ENCODE results near the gene RLF.
"Not testable (repeated sequence)": the region's sequence is repeated elsewhere in the genome, so short reads cannot be mapped to it uniquely, and the experiment has no call there.

Gene RLF

DNA sequence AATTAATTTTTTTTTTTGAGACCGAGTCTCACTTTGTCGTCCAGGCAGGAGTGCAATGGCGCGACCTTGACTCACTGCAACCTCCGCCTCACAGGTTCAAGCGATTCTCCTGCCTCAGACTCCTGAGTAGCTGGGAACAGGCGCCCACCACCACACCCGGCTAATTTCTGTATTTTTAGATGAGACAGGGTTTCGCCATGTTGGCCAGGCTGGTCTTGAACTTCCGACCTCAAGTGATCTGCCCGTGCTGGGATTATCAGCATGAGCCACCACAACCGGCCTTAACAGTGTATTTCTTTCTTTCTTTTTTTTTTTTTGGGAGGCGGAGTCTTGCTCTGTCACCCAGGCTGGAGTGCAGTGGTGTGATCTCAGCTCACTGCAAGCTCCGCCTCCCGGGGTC, 15.8 kb downstream of the RLF start:
- DNase-seq = not testable (repeated sequence)

DNA sequence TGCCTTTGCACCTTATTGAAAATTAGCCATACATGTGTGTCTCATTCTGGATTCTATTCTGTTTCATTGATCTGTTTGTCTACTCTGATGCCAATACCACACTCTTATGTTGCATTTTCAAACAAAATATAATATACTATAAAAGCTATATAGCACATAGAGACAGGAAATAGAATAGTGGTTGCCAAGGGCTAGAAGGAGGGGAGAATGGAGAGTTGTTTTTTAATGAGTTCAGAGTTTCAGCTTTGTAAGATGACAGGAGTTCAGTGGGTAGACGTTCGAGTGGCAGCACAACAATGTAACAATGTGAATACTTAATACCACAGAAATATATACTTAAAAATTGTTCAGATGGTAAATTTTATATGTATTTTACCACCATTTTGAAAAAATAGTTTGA, 17.0 kb downstream of the RLF start:
- no peak for DNase-seq

- no peak for DNase-seq
These were observed 18.4 kb downstream of the RLF start for GRCh38 chr1:40179496-40180089.

- DNase-seq = no peak
These were observed 22.0 kb downstream of the RLF start for GRCh38 chr1:40183055-40183710.

DNA sequence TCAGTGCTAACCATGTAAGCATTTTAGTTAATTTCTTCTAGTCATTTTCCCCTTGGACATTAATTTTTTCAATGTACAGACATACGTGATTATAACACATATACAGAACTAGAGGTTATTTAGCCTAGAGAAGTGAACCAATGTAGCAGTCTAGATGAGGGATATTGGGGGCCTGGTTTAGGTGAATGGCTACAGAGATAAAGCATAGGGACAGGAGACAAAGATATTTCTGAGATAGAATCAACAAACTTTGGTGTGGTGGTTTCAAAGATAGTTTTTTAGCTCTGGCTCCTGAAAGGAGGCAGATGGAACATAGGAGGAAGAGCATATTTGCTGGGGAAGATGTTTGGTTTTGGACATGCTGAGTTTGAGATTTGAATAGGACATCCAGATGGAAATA, 23.0 kb downstream of the RLF start:
- no peak for DNase-seq

- DNase-seq = no peak
These were observed 25.0 kb downstream of the RLF start for GRCh38 chr1:40185951-40186864.

- no peak for DNase-seq
These were observed 26.2 kb downstream of the RLF start for GRCh38 chr1:40187399-40187798.

- DNase-seq = not testable (repeated sequence)
These were observed 33.5 kb downstream of the RLF start for GRCh38 chr1:40194639-40195038.

DNA sequence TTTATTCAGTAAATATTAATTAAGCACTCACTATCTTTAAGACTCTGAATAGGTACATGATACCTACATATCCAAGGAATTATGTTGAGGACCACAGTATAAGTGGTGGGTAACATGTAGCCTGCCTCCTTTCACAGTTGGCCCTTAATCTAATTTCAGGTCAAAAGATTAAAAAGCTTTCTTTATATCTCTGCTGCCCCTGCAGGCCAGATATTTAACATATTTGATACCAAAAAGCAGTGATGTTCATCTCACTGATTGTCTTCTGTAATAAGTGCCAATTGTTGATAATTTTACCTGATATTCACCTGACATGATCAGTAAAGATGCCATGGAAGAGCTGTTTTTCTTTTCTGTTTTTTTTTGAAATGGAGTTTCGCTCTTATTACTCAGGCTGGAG, 36.5 kb downstream of the RLF start:
- DNase-seq = no peak

DNA sequence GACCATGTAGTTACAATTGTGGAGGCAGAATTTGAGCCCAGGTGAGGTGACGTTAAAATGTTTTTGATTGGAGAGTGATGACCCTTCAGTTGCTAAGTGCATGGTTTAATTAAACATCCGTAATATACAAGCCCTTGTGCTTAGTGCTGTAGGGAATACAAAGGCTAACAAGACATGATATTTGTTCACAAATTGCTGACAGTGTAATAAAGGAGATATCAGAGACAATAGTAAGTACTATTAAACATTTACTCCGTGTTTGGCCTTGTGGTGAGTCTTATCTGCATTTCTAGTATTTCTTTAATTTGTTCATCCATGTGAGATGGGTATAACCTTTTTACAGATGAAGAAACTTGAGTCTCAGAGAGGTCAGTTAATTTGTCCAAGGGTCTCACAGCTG, 37.9 kb downstream of the RLF start:
- no peak for DNase-seq

DNA sequence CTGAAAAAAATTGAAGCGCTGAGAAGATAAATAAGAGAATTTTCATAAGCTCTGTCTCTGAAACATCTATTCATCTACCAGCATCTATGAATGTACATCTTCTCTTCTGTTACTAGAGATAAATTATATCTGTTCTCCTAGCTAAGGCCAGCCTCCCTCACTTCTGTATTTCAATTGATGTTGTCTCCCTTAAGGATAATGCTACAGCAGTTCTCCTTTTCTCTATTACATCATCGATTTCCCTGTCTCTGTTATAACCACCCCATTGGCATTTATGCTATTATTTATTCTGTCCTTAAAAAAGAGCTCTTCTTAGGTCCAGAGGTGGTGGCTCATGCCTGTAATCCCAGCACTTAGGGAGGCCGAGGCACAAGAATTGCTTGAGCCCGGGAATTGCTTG, 43.7 kb downstream of the RLF start:
- no peak for DNase-seq

DNA sequence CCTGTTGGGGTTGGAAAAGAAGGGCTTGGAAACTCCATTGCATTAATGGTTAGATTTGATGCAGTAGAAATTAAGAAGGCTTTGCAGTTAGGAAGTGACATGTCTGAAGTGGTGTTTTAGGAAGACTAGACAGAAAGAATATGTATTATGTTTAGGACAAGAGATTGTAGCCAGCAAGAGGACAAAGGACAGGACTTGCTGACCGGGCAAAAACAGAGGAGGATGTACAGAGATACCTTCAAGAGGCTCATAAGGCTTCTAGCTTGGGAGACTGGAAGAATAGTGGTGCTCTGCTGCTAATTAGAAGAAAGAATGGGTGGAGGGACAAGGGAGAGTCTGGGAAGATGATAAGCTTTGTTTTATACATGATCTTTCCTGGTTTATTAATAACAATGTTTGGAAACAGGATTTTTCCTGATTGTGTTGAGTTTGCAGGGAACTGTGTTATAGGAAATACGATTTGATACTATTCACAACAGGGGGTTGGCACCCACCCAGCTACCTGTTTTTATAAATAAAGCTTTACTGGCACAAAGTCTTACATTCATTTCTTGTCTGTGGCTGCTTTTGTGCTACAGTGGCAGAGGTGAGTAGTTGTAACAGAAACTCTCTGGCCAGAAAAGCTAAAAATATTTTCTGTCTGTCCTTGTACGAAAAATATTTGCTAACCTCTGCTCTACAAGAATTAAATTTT, 49.5 kb downstream of the RLF start:
- no peak for DNase-seq

GRCh38 chr1:40218333-40218732, 57.1 kb downstream of the RLF start:
- no peak for DNase-seq

- DNase-seq = not testable (repeated sequence)
These were observed 60.3 kb downstream of the RLF start for GRCh38 chr1:40221471-40221905.

DNA sequence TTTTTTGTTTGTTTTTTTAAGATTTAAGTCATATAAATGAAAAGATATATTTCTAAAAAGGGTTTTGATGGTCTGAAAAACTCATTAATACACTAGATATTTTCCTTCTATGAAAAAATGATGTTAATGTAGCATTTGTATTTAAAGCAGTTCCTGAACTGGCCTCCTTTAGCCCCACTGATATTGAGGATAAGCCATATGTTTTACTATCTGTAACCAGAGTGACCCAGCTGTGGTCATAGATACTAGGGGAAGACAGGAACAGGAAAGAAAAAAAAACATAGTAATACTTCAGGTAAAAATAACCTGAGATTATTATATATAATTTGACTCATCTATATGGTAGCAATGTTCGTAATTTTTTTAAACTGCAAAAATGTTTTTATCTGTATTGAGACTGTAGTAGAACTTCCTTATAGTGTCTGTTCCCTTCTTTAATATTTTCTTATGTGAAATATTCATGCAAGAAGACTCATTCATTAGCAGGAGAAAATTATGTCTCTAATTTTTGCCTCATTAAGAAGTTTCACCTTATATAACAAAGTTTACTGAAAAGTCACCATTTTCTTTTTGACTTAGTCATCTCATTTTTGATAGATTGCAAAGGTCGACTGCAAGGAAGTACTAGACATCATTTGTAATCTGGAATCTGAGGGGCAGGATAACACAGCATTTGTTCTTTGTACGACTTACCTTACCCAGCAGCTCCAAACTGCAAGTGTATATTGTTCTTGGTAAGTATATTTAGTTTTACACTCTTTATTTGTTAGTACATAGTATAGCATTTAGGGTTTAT, 61.0 kb downstream of the RLF start:
- DNase-seq = no peak

- no peak for DNase-seq
These were observed 62.9 kb downstream of the RLF start for GRCh38 chr1:40224040-40224439.

DNA sequence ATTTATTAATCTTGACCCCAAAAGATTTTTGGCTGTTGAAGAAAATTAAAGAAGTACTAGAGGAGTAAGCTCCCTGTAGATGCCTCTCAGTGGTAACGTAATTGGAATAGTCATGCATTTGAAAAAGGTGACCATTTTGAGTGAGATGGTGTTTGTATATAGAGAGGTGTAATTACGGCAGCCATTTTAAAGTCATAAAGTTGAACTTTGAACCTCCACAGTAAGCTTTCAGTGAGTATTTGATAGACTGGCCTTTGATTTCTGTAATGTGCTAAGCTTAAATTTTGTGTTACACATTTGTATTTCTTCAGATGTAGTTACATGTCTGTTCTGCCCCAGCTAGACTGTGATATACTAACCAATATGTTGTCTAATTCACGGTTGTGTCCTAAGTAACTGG, 65.0 kb downstream of the RLF start:
- no peak for DNase-seq

DNA sequence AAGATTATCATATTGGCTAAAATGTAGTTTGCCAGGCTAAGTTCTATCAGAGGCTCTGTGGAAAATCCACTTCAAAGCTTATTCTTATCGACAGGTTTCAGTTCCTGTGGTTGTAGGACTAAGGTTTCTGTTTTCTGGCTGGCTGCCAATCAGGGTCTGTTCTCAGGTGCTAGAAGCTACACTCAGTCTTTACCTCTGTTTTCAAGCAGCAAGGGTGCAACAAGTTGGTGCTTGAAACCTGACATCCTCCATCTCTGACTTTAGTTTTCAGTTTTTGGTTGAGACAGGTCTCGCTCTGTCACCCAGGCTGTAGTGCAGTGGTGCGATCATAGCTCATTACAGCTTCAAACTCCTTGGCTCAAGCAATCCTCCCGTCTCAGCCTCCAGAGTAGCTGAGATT, 71.3 kb downstream of the RLF start:
- DNase-seq = no peak

DNA sequence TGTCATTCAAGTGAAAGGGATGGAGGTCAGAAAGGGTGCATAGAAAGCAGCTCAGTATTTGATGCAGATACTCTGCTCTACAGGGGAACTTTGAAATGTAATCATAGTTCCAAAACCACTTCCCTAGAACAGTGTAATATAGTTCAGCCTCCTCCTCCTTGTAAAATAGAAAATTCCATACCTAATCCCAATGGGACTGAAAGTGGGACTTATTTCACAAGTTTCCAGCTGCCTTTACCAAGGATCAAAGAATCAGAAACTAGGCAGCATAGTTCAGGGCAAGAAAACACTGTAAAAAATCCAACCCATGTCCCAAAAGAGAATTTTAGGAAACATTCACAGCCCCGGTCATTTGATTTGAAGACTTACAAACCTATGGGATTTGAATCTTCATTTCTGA, 78.4 kb downstream of the RLF start:
- DNase-seq = no peak

DNA sequence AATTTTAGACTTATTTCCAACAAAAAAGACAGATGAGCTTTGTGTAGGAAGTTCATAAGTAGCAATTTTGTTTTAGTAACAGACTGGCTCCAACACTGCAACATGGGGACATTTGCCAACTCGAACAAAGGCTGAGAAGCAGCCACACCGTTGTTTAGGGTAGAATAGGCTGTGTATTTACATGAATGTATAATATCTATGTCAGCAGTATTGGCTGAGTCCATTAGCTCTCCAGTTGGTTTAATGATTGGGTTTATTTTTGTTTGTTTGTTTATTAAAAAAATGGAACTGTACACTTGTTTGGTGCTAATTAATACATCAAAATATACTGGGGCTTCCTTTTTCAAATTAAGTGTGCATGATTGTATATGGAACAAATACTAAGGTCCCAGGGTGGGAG, 79.2 kb downstream of the RLF start:
- no peak for DNase-seq

- no peak for DNase-seq
These were observed 80.2 kb downstream of the RLF start for GRCh38 chr1:40241362-40241761.

- DNase-seq = no peak
These were observed 82.2 kb downstream of the RLF start for GRCh38 chr1:40243351-40243750.
